ENCODE data around the gene ULBP2. TPM values are rescaled to one million over a fixed set of nuclear protein-coding genes. Genes with fewer than 3 reads are reported as not detected.
A peak's percentile ranks its signal among the peaks of the same experiment; 100 is the strongest.

ULBP2 gene
- total RNA-seq, 2 experiments from 2014 or later: 1.8 to 1.9 TPM

DNA sequence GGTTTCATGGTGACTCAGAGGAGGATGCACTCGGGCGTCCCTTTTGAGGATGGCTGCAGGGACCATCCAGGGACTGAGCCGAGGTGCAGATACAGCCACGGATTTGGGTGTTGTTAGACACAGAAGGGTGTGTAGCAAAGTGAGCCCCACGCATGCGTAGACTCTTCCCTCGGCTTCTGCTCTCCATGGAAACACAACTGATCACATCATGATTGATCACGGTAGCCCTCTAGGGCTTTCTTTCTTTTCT lies 21.3 kb downstream of the ULBP2 start:
- no peaks in the 10 kb centered on the region for H3K36me3 Mint-ChIP-seq (ENCODE audit: low read depth)
- Histone ChIP-seq H3K4me1 (ENCODE audit: insufficient read depth, low read length) (peaks cover 31% of the 10 kb centered on the region), H3K27me3 (ENCODE audit: control insufficient read depth in 1 of 2, insufficient read depth in 2 of 2, low read length in 2 of 2) (peaks cover 64 to 67% of the 10 kb centered on the region in 2 experiments), H3K36me3 (ENCODE audit: insufficient read depth, low read length) (no peaks in the 10 kb centered on the region), H3K4me3 (ENCODE audit: low read length) (peak overlapping the region; percentile 55), H3K27ac (ENCODE audit: low read depth in 1 of 2, low read length in 2 of 2) (no peak overlapping the region), H3K9me3 (ENCODE audit: control insufficient read depth in 1 of 2, insufficient read depth in 1 of 2, low read length in 2 of 2) (peaks cover 0 to 18% of the 10 kb centered on the region in 2 experiments)
- no peaks in the 10 kb centered on the region for H3K9me3 Mint-ChIP-seq
- ATAC-seq (ENCODE audit: poor library complexity) (peak; percentile 16), DNase-seq (peak in 3 of 14 experiments; percentile 18 to 67 (median 28))
- ChIA-PET POLR2A (no interaction called here), CTCF (no interaction called here)
- peak overlapping the region; percentile 95 for H3K4me3 Mint-ChIP-seq
- H3K27ac Mint-ChIP-seq: peak overlapping the region; percentile 5
- no peak for TF ChIP-seq CTCF (IDR thresholded peaks at IDR 0.05)
- peaks cover 28% of the 10 kb centered on the region for H3K4me1 Mint-ChIP-seq (ENCODE audit: low read depth)
- peaks cover 95% of the 10 kb centered on the region for H3K27me3 Mint-ChIP-seq
- intact Hi-C loops (cut with DNase I, micrococcal nuclease): loop anchor here in 1 of 2 experiments (5.0 kb wide), 1 partner anchor 44 kb away; no protein-coding TSS in a partner anchor

- intact Hi-C loops (cut with DNase I, micrococcal nuclease): loop anchor here in 1 of 2 experiments (5.0 kb wide), 1 partner anchor 44 kb away; no protein-coding TSS in a partner anchor
- ChIA-PET POLR2A (no interaction called here), CTCF (no interaction called here)
- Mint-ChIP-seq H3K9me3 (no peaks in the 10 kb centered on the region), H3K4me1 (ENCODE audit: low read depth) (peaks cover 28% of the 10 kb centered on the region), H3K27ac (peak within 1 kb of the TSS; percentile 55), H3K27me3 (peaks cover 97% of the 10 kb centered on the region), H3K36me3 (ENCODE audit: low read depth) (no peaks in the 10 kb centered on the region), H3K4me3 (peak within 1 kb of the TSS; percentile 95)
- H3K4me1 ChIP-seq (ENCODE audit: insufficient read depth, low read length): peaks cover 31% of the 10 kb centered on the region
- DNase-seq (peak in 13 of 14 experiments; percentile 43 to 85 (median 65)), ATAC-seq (ENCODE audit: poor library complexity) (peak; percentile 71)
- H3K4me3 ChIP-seq (ENCODE audit: low read length): peak within 1 kb of the TSS; percentile 55
- TF ChIP-seq CTCF (IDR thresholded peaks at IDR 0.05): no peak
- no peak within 1 kb of the TSS for H3K27ac ChIP-seq (ENCODE audit: low read depth in 1 of 2, low read length in 2 of 2)
- H3K27me3 ChIP-seq (ENCODE audit: control insufficient read depth in 1 of 2, insufficient read depth in 2 of 2, low read length in 2 of 2): peaks cover 64 to 65% of the 10 kb centered on the region in 2 experiments
- H3K36me3 ChIP-seq (ENCODE audit: insufficient read depth, low read length): no peaks in the 10 kb centered on the region
- peaks cover 0 to 18% of the 10 kb centered on the region in 2 experiments for H3K9me3 ChIP-seq (ENCODE audit: control insufficient read depth in 1 of 2, insufficient read depth in 1 of 2, low read length in 2 of 2)
These were observed 21.9 kb downstream of the ULBP2 start, which contains the start of gene ULBP1 for GRCh38 chr6:149963462-149964307. ULBP1 (plus strand) TSS chr6:149963943; CDS start chr6:149964050, 107 bp downstream.

DNA sequence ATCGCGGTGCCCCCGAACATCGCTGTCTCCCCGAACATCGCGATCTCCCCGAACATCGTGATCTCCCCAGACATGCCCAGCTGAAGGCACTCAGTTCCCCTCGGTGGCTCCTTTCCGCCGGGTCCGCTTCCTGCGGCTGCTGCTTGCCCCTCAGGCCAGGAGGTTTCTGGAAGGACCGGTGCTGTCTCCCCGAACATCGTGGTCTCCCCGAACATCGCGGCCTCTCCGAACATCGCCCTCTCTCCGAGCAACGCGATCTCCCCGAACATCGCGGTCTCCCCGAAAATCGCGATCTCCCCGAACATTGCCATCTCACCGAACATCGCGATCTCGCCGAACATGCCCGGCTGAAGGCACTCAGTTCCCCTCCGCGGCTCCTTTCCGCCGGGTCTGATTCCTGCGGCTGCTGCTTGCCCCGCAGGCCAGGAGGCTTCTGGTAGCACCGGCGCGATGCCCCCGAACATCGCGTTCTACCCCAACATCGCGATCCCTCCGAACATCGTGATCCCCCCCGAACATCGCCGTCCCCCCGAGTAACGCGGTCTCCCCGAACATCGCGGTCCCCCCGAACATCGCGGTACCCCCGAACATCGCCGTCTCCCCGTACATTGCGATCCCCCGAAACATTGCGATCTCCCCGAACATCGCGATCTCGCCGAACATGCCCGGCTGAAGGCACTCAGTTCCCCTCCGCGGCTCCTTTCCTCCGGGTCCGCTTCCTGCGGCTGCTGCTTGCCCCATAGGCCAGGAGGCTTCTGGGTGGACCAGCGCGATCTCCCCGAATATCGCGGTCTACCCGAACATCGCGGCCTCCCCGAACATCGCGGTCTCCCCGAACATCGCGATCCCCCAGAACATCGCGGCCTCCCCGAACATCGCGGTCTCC lies 22.7 kb downstream of the ULBP2 start:
- ChIA-PET CTCF (no interaction called here), POLR2A (no interaction called here)
- H3K9me3 ChIP-seq (ENCODE audit: control insufficient read depth in 1 of 2, insufficient read depth in 1 of 2, low read length in 2 of 2): peaks cover 0 to 18% of the 10 kb centered on the region in 2 experiments
- H3K27ac ChIP-seq (ENCODE audit: low read depth in 1 of 2, low read length in 2 of 2): no peak overlapping the region
- H3K36me3 ChIP-seq (ENCODE audit: insufficient read depth, low read length): no peaks in the 10 kb centered on the region
- Mint-ChIP-seq H3K36me3 (ENCODE audit: low read depth) (no peaks in the 10 kb centered on the region), H3K27me3 (peaks cover 97% of the 10 kb centered on the region), H3K4me1 (ENCODE audit: low read depth) (peaks cover 28% of the 10 kb centered on the region), H3K4me3 (peak overlapping the region; percentile 95), H3K27ac (peak overlapping the region; percentile 55), H3K9me3 (no peaks in the 10 kb centered on the region)
- peak overlapping the region; percentile 55 for H3K4me3 ChIP-seq (ENCODE audit: low read length)
- DNase-seq: peak in 4 of 14 experiments; percentile 21 to 55 (median 44)
- ATAC-seq (ENCODE audit: poor library complexity): no peak
- peaks cover 58 to 62% of the 10 kb centered on the region in 2 experiments for H3K27me3 ChIP-seq (ENCODE audit: control insufficient read depth in 1 of 2, insufficient read depth in 2 of 2, low read length in 2 of 2)
- TF ChIP-seq CTCF (IDR thresholded peaks at IDR 0.05): no peak
- intact Hi-C loops (cut with DNase I, micrococcal nuclease): loop anchor here in 1 of 2 experiments (5.0 kb wide), 1 partner anchor 43 kb away; no protein-coding TSS in a partner anchor
- H3K4me1 ChIP-seq (ENCODE audit: insufficient read depth, low read length): peaks cover 31% of the 10 kb centered on the region

Measured in CD4-positive, alpha-beta T cell (primary cell).